ENCODE measurements around the gene MYADM. TPM values are rescaled to one million over a fixed set of nuclear protein-coding genes. Genes with fewer than 3 reads are reported as not detected.

Gene MYADM
- total and polyA plus RNA-seq, 2 of the 13 experiments (the other 11 are each of a cell fraction or from before 2014, with no cell fraction given), result 19.9 to 38.1 TPM

DNA sequence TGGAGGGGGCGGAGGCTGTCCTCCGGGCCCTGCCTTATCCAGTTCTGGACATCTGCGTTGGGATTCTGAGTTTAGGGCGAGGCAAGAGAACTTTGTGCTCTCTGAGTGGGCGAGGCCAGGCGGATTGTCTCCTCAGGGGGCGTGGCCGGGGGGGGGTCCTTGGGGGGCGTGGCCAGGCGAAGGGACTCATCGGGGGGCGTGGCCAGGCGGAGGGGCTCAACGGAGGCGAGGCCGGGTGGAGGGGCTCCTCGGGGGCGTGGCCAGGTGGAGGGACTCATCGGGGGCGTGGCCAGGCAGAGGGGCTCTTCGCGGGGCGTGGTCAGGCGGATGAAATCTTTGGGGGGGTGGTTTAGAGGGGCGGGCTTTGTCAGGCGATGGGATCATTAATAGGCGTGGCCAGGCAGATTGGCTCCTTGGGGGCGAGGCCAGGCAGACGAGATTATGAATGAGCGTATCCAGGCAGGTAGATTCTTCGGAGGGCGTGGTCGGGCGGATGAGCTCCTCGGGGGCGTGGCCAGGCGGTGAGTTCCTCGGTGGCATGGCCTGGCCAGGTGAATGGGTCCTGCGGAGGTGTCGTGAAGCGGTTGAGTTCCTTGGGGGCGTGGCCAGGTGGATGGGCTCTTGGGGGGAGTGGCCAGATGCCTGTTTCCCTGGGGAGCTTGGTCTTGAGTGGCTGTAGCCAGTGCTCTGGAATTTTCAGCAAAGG is 31.1 kb downstream of the MYADM start (continued):
- TF ChIP-seq TMF1 (CRISPR knock-in tag; IDR thresholded peaks at IDR 0.05; ENCODE audit: low read depth), result no peak

DNA sequence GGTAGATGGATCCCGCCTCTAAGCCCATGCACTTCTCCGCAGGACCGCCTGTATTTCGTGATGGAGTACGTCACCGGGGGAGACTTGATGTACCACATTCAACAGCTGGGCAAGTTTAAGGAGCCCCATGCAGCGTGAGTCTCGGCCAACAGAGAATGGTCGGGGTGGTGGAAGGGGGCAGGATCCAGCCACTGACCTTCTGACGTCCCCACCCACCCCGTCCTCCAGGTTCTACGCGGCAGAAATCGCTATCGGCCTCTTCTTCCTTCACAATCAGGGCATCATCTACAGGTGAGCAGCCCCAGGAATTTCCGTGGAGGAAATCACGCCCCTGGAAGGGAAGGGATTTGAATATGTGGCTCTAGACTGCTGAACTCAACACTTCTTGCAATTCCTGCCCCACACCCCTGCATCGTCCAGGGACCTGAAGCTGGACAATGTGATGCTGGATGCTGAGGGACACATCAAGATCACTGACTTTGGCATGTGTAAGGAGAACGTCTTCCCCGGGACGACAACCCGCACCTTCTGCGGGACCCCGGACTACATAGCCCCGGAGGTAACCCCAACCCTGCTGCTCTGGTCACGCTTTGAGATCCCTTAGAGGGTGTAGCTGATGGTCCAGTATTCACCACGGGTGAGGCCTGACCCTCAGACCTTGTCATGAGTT is 32.6 kb downstream of the MYADM start:
- DNase-seq (ENCODE audit: low spot score) (no peak), FAIRE-seq (no peak), ATAC-seq (no peak)
- Histone ChIP-seq H3K4me1 (ENCODE audit: insufficient read depth, low read length) (no peaks in the 10 kb centered on the region), H3K9me3 (ENCODE audit: low read length) (no peaks in the 10 kb centered on the region), H3K79me2 (ENCODE audit: insufficient read depth, low read length) (no peaks in the 10 kb centered on the region), H3K4me3 (replicated peaks in 1 of 3; ENCODE audit: insufficient read depth in 1 of 3, low read depth in 2 of 3, low read length in 3 of 3) (no peak overlapping the region), H3K9ac (ENCODE audit: insufficient read depth, low read depth, low read length) (no peak overlapping the region), H3K36me3 (replicated peaks in 1 of 2; ENCODE audit: control insufficient read depth in 1 of 2, insufficient read depth in 2 of 2, low read length in 2 of 2) (no peaks in the 10 kb centered on the region), H4K20me1 (ENCODE audit: insufficient read depth, low read length) (no peaks in the 10 kb centered on the region), H2AFZ (ENCODE audit: low read length) (no peak overlapping the region), H3K27me3 (ENCODE audit: control insufficient read depth in 1 of 2, insufficient read depth in 2 of 2, low read length in 2 of 2) (no peaks in the 10 kb centered on the region; a peak in 1 of 5 replicates), H3K27ac (ENCODE audit: extremely low read length, insufficient read depth, low read length) (no peak overlapping the region), H3K4me2 (ENCODE audit: low read depth, low read length) (no peak overlapping the region)
- ChIA-PET POLR2A (no interaction called here), CTCF (ENCODE audit: low intra/inter-chr PET ratio, low total read pairs) (no interaction called here)
- no TSS peak for BruUV-seq (replicated peaks)
- TF ChIP-seq HOXA3 (CRISPR knock-in tag; IDR thresholded peaks at IDR 0.05), result no peak
- no peak for TF ChIP-seq ZNF20 (CRISPR knock-in tag; IDR thresholded peaks at IDR 0.05)
- TF ChIP-seq ZNF749 (CRISPR knock-in tag; IDR thresholded peaks at IDR 0.05; ENCODE audit: borderline replicate concordance), result no peak
- no peak for TF ChIP-seq JUND (CRISPR knock-in tag; IDR thresholded peaks at IDR 0.05)
- TF ChIP-seq TBX2 (CRISPR knock-in tag; IDR thresholded peaks at IDR 0.05; ENCODE audit: borderline replicate concordance), result no peak
- TF ChIP-seq ZNF570 (CRISPR knock-in tag; IDR thresholded peaks at IDR 0.05; ENCODE audit: borderline replicate concordance), result no peak
- TF ChIP-seq ZBTB8A (CRISPR knock-in tag; IDR thresholded peaks at IDR 0.05; ENCODE audit: borderline replicate concordance, low read depth), result no peak
- no peak for TF ChIP-seq GATA4 (IDR thresholded peaks at IDR 0.05; ENCODE audit: borderline replicate concordance, low read depth)
- no peak for TF ChIP-seq ZNF121 (CRISPR knock-in tag; IDR thresholded peaks at IDR 0.05)
- TF ChIP-seq ZNF614 (CRISPR knock-in tag; IDR thresholded peaks at IDR 0.05; ENCODE audit: borderline replicate concordance), result no peak
- TF ChIP-seq ZNF263 (CRISPR knock-in tag; IDR thresholded peaks at IDR 0.05), result no peak
- no peak for TF ChIP-seq ARNT2 (CRISPR knock-in tag; IDR thresholded peaks at IDR 0.05; ENCODE audit: low read depth)
- TF ChIP-seq, protein P1, sequence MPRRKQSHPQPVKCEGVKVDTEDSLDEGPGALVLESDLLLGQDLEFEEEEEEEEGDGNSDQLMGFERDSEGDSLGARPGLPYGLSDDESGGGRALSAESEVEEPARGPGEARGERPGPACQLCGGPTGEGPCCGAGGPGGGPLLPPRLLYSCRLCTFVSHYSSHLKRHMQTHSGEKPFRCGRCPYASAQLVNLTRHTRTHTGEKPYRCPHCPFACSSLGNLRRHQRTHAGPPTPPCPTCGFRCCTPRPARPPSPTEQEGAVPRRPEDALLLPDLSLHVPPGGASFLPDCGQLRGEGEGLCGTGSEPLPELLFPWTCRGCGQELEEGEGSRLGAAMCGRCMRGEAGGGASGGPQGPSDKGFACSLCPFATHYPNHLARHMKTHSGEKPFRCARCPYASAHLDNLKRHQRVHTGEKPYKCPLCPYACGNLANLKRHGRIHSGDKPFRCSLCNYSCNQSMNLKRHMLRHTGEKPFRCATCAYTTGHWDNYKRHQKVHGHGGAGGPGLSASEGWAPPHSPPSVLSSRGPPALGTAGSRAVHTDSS (CRISPR knock-in tag; conservative IDR thresholded peaks at IDR 0.05), result no peak
- TF ChIP-seq TEAD3 (CRISPR knock-in tag; optimal IDR thresholded peaks at IDR 0.05; ENCODE audit: borderline replicate concordance), result no peak
- TF ChIP-seq THAP11 (CRISPR knock-in tag; IDR thresholded peaks at IDR 0.05), result no peak
- 37% methylated on average over 6 of the region's 27 CpGs for WGBS (ENCODE audit: low lambda C conversion rate)
- intact Hi-C loops (cut with micrococcal nuclease; ENCODE audit: unreplicated experiment), result no loop called here
- in situ Hi-C loops (cut with HindIII; ENCODE audit: extremely low pct_ligation_motif_present, low pct_unique_long_range_greater_than_20kb), result loop anchor here (10.0 kb wide), 1 partner anchor 124 kb away; no protein-coding TSS in a partner anchor

Measured in HepG2 (cell line).